ENCODE results near the gene FCRL5.

Gene FCRL5

GRCh38 chr1:157512036-157512969 lies 40.0 kb downstream of the FCRL5 start:
- no peaks in the 10 kb centered on the region for H3K9me3 ChIP-seq (ENCODE audit: control insufficient read depth in 5 of 5, low read length in 5 of 5)
- no peaks in the 10 kb centered on the region for H3K36me3 ChIP-seq (ENCODE audit: control insufficient read depth in 5 of 5, insufficient read depth in 5 of 5, low read length in 5 of 5)
- no peak overlapping the region for H3K9ac ChIP-seq (ENCODE audit: low read length in 5 of 5)
- no peaks in the 10 kb centered on the region for H3K27me3 ChIP-seq (ENCODE audit: control insufficient read depth in 5 of 5, insufficient read depth in 4 of 5, low read length in 5 of 5)
- H3K4me3 ChIP-seq (ENCODE audit: low read depth in 1 of 5, low read length in 5 of 5): no peak overlapping the region
- no peak overlapping the region for H3K27ac ChIP-seq (ENCODE audit: low read depth, low read length)
- H3K4me1 ChIP-seq (ENCODE audit: control insufficient read depth in 5 of 5, insufficient read depth in 5 of 5, low read length in 5 of 5): no peaks in the 10 kb centered on the region

DNA sequence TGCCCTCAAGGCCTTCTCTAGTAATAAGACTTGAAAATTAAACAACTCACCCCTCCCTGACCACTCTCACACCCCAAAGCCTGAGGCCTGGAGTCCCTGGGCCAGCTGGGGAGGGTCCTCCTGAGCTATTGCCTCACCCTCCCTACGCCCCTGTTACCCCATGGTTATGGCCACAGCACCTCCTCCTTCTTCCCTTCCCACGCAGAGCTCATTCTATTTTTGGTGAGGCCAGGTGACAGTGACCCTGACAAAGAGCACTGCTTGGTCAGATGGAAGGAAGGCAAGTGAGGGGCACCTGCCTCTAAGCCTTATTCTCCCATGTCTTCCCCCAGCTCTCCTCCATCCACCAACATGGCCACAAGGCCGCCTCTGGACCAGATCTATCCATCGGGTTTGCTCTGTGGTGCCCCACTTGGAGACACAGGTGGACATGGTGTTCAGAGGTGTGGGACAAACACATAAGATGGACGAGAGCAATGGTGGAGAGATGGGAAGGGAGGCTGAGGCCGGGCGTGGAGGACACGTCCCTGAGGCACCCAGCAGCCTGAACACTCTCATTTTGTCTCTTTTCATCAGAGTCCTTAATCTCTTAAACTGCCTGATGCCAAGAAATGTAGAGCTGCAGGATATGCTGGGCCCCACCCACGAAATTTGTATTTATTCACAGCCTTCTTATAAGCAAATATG lies 42.6 kb downstream of the FCRL5 start:
- peaks cover 0 to 4% (median 0%) of the 10 kb centered on the region in 5 donors for H3K4me1 ChIP-seq (ENCODE audit: control insufficient read depth in 5 of 5, insufficient read depth in 5 of 5, low read length in 5 of 5)
- no peak overlapping the region for H3K27ac ChIP-seq (ENCODE audit: low read depth, low read length)
- no peaks in the 10 kb centered on the region for H3K36me3 ChIP-seq (ENCODE audit: control insufficient read depth in 5 of 5, insufficient read depth in 5 of 5, low read length in 5 of 5)
- H3K4me3 ChIP-seq (ENCODE audit: low read depth in 1 of 5, low read length in 5 of 5): no peak overlapping the region
- H3K9ac ChIP-seq (ENCODE audit: low read length in 5 of 5): no peak overlapping the region
- H3K27me3 ChIP-seq (ENCODE audit: control insufficient read depth in 5 of 5, insufficient read depth in 4 of 5, low read length in 5 of 5): no peaks in the 10 kb centered on the region
- H3K9me3 ChIP-seq (ENCODE audit: control insufficient read depth in 5 of 5, low read length in 5 of 5): no peaks in the 10 kb centered on the region

DNA sequence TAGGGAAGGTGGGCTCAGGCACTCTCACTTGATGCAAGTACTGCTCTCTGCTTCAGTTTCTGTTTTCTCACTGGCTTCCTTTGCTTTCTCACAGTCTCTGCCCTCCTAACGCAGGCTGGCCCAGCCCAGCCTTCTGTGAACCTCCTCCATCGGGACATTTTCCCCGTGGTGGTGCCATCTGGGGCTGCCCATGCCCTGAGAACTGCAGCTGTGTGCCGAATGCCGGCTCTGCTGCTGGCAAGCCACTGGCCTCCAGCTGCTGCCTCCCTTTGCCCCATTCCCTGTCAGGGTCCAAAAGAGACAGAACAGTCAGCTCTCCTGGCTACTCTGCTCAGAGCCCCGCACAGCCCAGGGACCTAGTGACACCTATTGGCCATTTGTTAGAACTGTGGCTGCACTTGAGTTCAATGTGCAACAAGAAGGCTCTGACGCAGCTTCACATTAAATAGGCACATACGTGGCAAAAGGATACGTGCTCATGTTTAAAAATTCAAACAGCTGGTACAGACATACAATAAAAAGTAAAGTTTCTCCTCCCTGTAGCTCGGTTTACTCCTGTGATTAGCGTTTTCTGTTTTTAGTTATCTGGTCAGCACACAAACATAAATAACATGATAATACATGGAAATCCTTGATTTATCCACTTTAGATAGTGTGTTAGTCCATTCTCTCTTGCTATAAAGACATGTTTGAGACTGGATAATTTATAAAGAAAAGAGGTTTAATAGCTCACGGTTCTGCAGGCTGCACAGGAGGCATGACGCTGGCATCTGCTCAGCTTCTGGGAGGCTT lies 46.6 kb downstream of the FCRL5 start:
- no peaks in the 10 kb centered on the region for H3K36me3 ChIP-seq (ENCODE audit: control insufficient read depth in 5 of 5, insufficient read depth in 5 of 5, low read length in 5 of 5)
- no peaks in the 10 kb centered on the region for H3K9me3 ChIP-seq (ENCODE audit: control insufficient read depth in 5 of 5, low read length in 5 of 5)
- no peak overlapping the region for H3K27ac ChIP-seq (ENCODE audit: low read depth, low read length)
- H3K4me3 ChIP-seq (ENCODE audit: low read depth in 1 of 5, low read length in 5 of 5): no peak overlapping the region
- no peaks in the 10 kb centered on the region for H3K27me3 ChIP-seq (ENCODE audit: control insufficient read depth in 5 of 5, insufficient read depth in 4 of 5, low read length in 5 of 5)
- H3K4me1 ChIP-seq (ENCODE audit: control insufficient read depth in 5 of 5, insufficient read depth in 5 of 5, low read length in 5 of 5): peaks cover 0 to 4% (median 0%) of the 10 kb centered on the region in 5 donors
- H3K9ac ChIP-seq (ENCODE audit: low read length in 5 of 5): no peak overlapping the region

GRCh38 chr1:157504646-157505045 lies 47.7 kb downstream of the FCRL5 start:
- peaks cover 0 to 4% (median 0%) of the 10 kb centered on the region in 5 donors for H3K4me1 ChIP-seq (ENCODE audit: control insufficient read depth in 5 of 5, insufficient read depth in 5 of 5, low read length in 5 of 5)
- H3K4me3 ChIP-seq (ENCODE audit: low read depth in 1 of 5, low read length in 5 of 5): no peak overlapping the region
- no peaks in the 10 kb centered on the region for H3K27me3 ChIP-seq (ENCODE audit: control insufficient read depth in 5 of 5, insufficient read depth in 4 of 5, low read length in 5 of 5)
- no peaks in the 10 kb centered on the region for H3K36me3 ChIP-seq (ENCODE audit: control insufficient read depth in 5 of 5, insufficient read depth in 5 of 5, low read length in 5 of 5)
- H3K9me3 ChIP-seq (ENCODE audit: control insufficient read depth in 5 of 5, low read length in 5 of 5): no peaks in the 10 kb centered on the region
- no peak overlapping the region for H3K27ac ChIP-seq (ENCODE audit: low read depth, low read length)
- H3K9ac ChIP-seq (ENCODE audit: low read length in 5 of 5): no peak overlapping the region

- no peak overlapping the region for H3K4me3 ChIP-seq (ENCODE audit: low read depth in 1 of 5, low read length in 5 of 5)
- peaks cover 0 to 3% (median 0%) of the 10 kb centered on the region in 5 donors for H3K27me3 ChIP-seq (ENCODE audit: control insufficient read depth in 5 of 5, insufficient read depth in 4 of 5, low read length in 5 of 5)
- H3K9me3 ChIP-seq (ENCODE audit: control insufficient read depth in 5 of 5, low read length in 5 of 5): peaks cover 0 to 3% (median 0%) of the 10 kb centered on the region in 5 donors
- H3K9ac ChIP-seq (ENCODE audit: low read length in 5 of 5): no peak overlapping the region
- H3K36me3 ChIP-seq (ENCODE audit: control insufficient read depth in 5 of 5, insufficient read depth in 5 of 5, low read length in 5 of 5): no peaks in the 10 kb centered on the region
- no peak overlapping the region for H3K27ac ChIP-seq (ENCODE audit: low read depth, low read length)
- H3K4me1 ChIP-seq (ENCODE audit: control insufficient read depth in 5 of 5, insufficient read depth in 5 of 5, low read length in 5 of 5): no peaks in the 10 kb centered on the region
Measured at GRCh38 chr1:157499521-157499920, 52.8 kb downstream of the FCRL5 start.

DNA sequence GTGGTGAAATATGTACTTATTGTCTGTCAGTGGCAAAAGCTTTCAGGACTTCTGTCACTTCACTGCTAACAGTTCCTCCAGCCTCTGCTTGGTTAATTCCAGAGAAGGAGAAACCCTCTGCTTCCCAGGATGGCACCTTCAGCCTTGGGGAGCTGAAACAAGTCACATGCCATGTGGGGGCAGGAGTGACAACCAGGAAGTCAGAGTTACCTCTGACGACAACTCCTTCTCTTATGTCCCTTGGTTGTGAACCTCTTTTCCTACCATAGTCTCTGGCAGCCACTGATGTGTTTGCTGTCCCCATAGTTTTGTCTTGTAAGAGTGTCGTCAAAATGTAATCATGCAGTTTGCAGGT lies 53.6 kb downstream of the FCRL5 start:
- Histone ChIP-seq H3K9ac (ENCODE audit: low read length in 5 of 5) (no peak overlapping the region), H3K4me3 (ENCODE audit: low read depth in 1 of 5, low read length in 5 of 5) (no peak overlapping the region), H3K9me3 (ENCODE audit: control insufficient read depth in 5 of 5, low read length in 5 of 5) (peaks cover 0 to 3% (median 0%) of the 10 kb centered on the region in 5 donors), H3K27ac (ENCODE audit: low read depth, low read length) (no peak overlapping the region), H3K36me3 (ENCODE audit: control insufficient read depth in 5 of 5, insufficient read depth in 5 of 5, low read length in 5 of 5) (no peaks in the 10 kb centered on the region), H3K27me3 (ENCODE audit: control insufficient read depth in 5 of 5, insufficient read depth in 4 of 5, low read length in 5 of 5) (peaks cover 0 to 3% (median 0%) of the 10 kb centered on the region in 5 donors), H3K4me1 (ENCODE audit: control insufficient read depth in 5 of 5, insufficient read depth in 5 of 5, low read length in 5 of 5) (no peaks in the 10 kb centered on the region)

DNA sequence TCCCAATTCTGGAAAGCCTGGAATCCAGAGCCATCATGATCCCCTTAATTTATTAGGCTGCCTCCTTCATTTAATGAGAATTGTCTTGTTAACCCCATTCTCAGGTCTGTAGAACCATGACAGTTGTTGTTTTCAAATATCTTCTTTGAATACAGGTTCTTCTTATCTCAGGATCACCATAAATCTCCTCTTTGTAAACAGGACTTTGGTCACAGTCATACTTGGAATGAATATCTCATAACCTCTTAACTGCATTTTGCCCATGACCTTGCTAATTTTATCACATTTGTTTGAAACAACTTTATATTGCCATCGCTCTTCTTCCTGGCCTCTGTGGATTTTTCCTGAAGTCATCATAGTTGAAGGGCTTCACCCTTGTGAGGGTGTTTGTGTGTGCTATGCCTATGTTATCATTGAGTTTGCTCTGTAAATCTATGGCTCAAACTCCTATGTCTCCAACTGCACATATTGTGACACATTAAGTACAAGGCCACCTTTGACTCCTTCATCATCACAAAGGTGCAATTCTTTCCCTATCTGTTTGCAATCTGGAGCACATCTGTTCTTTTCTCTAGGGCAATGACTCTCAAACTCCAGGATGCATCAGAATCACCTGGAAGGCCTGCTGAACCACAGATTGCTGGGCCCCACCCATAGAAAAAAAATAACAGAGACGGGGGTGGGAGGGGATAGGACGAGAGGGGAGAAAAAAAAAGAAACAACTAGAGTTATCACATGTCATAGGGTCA lies 54.2 kb downstream of the FCRL5 start:
- Histone ChIP-seq H3K9me3 (ENCODE audit: control insufficient read depth in 5 of 5, low read length in 5 of 5) (peaks cover 0 to 3% (median 0%) of the 10 kb centered on the region in 5 donors), H3K4me1 (ENCODE audit: control insufficient read depth in 5 of 5, insufficient read depth in 5 of 5, low read length in 5 of 5) (no peaks in the 10 kb centered on the region), H3K27me3 (ENCODE audit: control insufficient read depth in 5 of 5, insufficient read depth in 4 of 5, low read length in 5 of 5) (peaks cover 0 to 3% (median 0%) of the 10 kb centered on the region in 5 donors), H3K9ac (ENCODE audit: low read length in 5 of 5) (no peak overlapping the region), H3K27ac (ENCODE audit: low read depth, low read length) (no peak overlapping the region), H3K36me3 (ENCODE audit: control insufficient read depth in 5 of 5, insufficient read depth in 5 of 5, low read length in 5 of 5) (no peaks in the 10 kb centered on the region), H3K4me3 (ENCODE audit: low read depth in 1 of 5, low read length in 5 of 5) (no peak overlapping the region)

GRCh38 chr1:157497284-157497683 lies 55.0 kb downstream of the FCRL5 start:
- H3K9ac ChIP-seq (ENCODE audit: low read length in 5 of 5): no peak overlapping the region
- H3K36me3 ChIP-seq (ENCODE audit: control insufficient read depth in 5 of 5, insufficient read depth in 5 of 5, low read length in 5 of 5): no peaks in the 10 kb centered on the region
- peaks cover 0 to 3% (median 0%) of the 10 kb centered on the region in 5 donors for H3K9me3 ChIP-seq (ENCODE audit: control insufficient read depth in 5 of 5, low read length in 5 of 5)
- H3K27me3 ChIP-seq (ENCODE audit: control insufficient read depth in 5 of 5, insufficient read depth in 4 of 5, low read length in 5 of 5): peaks cover 0 to 3% (median 0%) of the 10 kb centered on the region in 5 donors
- H3K4me3 ChIP-seq (ENCODE audit: low read depth in 1 of 5, low read length in 5 of 5): no peak overlapping the region
- no peak overlapping the region for H3K27ac ChIP-seq (ENCODE audit: low read depth, low read length)
- no peaks in the 10 kb centered on the region for H3K4me1 ChIP-seq (ENCODE audit: control insufficient read depth in 5 of 5, insufficient read depth in 5 of 5, low read length in 5 of 5)

DNA sequence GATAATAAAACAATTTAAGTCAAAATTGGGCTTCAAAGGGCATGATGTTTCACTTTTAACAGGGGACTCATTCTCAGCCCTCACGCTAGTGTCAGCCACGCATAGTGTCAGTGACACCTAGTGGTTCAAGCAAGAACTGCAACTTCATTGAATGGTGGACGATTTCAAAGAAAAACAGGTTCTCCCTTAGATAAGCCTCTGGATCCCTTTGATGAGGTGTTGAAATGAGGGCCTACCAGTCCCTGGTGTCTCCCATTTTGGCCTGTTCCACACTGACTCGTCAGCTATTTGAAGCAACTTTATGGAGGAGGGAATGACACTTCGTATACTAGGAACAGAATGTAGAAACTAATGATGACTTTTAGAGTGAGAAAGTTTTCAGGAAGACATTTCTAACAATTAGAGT lies 56.2 kb downstream of the FCRL5 start:
- Histone ChIP-seq H3K27ac (ENCODE audit: low read depth, low read length) (no peak overlapping the region), H3K36me3 (ENCODE audit: control insufficient read depth in 5 of 5, insufficient read depth in 5 of 5, low read length in 5 of 5) (no peaks in the 10 kb centered on the region), H3K9me3 (ENCODE audit: control insufficient read depth in 5 of 5, low read length in 5 of 5) (peaks cover 0 to 3% (median 0%) of the 10 kb centered on the region in 5 donors), H3K4me1 (ENCODE audit: control insufficient read depth in 5 of 5, insufficient read depth in 5 of 5, low read length in 5 of 5) (no peaks in the 10 kb centered on the region), H3K4me3 (ENCODE audit: low read depth in 1 of 5, low read length in 5 of 5) (no peak overlapping the region), H3K9ac (ENCODE audit: low read length in 5 of 5) (no peak overlapping the region), H3K27me3 (ENCODE audit: control insufficient read depth in 5 of 5, insufficient read depth in 4 of 5, low read length in 5 of 5) (peaks cover 0 to 8% (median 0%) of the 10 kb centered on the region in 5 donors)
